ENCODE measurements around the gene CELSR1.
A peak's percentile ranks its signal among the peaks of the same experiment; 100 is the strongest.

The CELSR1 gene

DNA sequence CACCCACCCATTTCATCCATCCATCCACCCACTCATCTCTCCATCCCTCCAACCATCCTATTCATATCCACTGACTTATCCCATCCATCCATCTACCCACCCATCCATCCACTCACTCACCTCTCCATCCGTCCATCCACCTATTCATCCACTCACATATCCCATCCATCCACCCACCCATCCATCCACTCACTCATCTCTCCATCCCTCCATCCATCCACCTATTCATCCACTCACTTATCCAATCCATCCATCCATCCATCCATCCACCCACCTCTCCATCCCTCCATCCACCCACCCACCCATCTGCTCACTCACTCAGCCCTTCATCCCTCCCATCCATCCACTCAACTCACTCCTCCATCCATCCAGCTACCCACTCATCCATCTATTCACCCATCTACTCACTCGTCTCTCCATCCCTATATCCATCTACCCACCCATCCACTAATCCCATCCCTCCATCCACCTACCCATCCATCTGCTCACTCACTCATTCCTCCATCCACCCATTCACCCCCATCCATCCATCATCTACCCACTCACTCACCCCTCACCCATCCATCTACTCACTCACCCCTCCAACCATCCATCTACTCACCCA, 165.7 kb downstream of the CELSR1 start:
- DNase-seq = no peak

DNA sequence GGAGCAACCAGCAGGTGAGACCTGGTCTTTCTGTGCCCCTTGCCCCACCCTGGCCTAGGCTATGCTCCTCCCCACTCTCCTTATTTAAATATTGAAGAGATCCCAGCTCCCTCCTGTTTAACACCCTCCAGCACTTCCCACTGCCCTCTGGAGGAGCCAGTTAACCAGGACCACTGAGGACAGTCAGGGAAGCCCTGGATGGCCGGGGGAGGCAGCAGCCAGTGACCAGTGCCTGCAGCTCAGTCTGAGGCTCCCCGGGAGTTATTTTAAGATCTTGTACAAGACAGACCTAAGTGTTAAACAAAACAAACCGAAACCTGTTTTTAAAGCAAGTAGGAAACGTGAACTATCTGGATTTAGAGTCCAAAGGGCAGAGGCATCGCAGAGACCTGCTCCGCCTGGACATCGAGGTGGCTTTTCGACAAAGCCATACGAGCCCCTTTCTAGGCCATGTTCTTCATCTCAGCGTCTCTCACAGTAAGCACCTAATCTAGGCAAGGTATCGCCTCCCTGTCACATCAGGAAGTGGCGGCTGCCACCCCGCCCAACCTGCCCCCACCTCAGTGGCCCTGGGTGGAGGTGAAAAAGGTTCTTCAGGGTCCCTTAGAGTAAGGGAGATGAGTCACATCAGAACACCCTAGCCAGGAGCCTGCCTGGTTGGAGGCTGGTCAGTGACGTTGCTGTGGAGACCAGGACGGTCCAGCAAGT, 166.7 kb downstream of the CELSR1 start:
- DNase-seq = no peak

DNA sequence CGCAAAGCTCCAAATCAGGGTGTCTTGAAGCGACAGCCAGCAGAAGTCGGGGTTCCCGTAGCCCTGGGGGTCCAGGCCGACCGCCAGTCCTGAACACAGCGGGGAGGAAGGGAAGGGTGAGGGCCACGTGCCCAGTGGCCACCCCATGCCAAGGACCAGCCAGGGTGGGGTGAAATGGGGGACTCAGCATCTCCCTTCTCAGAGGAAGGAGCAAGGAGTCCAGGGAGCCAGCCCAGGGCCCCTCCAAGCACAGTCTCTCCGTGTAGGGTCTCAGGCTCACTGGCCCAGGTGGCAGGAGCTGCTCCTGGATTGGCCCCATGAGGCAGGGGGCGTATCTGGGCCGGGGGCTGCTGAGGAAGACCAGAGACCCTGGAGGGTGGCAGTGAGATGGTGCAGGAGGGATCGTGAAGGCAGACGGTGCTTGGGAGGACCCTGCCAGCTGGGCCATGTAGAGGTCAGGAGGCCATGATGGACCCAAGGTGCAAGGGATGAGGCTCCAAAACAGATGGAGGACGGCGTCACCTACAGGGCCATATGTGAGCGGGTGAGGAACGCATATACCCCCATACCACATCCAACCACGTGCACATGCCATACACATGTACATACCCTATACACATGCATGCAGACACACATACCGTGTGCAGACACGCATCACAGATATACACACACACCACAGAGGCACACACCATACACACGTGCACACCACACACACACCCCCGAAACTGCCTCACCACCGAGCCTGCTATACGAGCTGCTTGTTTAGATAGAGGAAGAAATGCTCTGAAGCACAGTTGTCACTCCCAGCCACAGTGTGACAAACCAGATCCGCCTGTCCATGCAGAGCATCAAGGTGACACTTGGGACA, 167.5 kb downstream of the CELSR1 start:
- DNase-seq = no peak

DNA sequence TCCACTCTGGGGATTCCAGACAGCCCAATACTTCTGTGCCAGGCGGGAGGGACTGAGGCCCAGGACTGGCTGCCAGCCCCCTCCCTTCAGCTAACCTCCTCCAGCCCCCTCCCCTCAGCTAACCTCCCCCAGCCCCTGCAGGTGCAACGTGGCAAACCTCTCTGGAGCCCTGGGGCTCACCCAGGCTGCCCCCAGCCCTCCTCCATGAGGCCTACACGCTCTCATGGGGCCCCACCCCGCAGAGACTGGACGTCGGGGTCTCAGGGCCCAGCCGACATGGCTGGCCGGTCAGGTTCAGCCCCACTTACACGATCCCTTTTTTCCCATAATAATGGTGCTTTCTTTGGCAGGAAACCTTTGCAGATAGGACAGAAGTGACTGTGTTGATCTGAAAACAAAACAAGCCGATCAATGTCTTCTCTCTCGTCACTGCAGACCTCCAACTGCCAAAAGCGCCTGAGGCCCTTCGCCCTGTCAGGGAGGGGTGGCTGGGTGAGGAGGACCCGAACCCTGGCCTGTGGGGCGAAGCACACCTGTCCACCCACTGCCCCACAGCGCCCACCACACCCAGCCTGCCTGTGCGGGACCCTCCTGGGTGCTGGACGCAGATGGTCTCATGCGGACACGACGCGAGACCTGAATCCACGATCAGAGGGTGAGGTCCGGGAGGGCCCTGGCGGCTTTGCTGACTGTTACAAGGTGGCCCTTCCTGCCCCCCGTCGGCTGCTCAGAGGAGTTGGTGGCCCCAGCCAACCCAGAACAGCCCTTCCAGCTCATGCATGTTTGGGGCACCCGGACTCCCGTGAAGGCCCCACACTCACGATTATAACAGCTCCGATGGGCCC, 168.3 kb downstream of the CELSR1 start:
- no peak for DNase-seq

DNA sequence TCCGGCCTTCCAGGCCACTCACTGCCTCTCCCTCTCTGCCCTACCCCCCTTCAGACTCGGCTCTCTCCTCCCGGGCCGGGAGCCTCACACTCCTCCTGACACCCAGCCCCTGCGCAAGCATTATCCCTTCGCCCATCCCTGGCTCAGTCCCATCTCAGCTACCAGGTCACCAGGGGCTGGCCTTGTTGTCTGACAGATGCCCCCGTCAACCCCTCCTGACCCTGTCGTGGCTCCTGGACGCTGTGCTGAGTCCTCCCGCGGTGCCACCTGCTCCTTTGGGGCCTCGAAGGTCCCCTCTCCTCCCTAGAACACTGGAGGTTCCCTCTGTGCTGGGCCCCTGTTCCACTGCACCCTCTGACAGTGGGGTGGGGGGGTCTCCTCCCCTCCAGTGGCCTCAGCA, 169.0 kb downstream of the CELSR1 start:
- DNase-seq = no peak

DNA sequence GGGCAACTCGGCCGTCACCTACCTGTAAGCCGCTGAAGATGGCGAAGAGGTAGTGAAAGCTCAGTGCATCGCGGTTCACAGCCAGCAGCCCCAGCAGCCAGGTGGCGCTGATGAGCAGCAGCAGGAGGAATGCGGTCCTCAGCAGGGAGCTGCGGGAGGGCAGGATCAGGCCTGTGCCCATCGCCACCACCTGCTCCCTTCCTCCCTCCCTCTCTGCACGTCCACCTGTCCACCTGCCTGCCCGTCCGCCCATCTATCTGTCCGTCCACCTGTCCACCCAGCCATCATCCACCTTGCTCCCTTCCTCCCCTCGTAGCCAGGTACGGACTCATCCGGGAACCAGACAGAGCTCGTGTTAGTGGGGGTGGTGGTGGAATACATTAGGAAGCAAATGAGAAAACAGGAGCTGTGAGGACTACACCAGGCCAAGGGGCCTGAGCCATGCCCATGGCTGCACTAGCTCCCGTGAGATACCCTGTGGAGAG, 169.7 kb downstream of the CELSR1 start:
- DNase-seq = peak; percentile 59

DNA sequence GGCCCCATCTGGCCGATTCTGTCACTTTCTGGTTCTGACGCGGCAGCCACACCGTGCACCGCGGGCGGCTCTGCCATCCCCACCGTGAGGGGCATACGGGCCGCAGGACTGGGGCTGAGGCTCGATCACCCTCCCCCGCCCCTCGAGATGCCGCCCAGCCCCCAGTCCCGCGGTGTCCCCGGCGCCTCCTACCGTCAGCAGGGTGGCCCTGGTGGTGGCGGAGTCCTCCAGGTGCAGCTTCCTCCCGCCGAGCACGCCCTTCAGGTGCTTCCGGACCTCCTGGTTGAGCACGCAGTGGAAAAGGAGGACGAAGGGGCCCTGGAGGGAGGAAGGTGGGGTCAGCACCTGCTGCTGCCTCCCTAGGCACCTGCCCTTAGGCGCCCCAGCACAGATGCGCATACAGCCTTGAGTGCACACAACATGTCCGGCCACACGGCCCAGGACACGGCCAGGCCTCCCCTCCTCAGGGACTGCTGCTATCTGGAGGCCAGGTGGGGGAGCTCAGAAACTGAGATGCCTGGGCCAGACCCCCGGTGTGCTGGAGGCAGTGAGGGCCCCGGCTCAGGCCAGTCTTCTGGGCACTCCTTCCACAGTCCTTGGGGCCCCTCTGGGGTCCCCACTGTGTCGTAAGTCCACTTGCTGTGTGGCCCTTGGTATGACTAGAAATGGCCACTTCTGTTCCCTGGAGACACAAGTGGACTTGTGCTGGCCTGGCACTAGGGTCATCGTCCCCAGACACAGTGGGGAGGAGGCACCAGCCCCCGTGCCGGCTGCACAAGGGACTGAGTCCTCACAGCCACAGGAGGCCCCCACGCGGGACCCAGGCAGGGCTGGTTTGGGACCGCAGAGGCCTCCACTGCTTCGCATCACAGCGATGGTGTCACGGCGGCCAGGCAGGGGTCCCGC, 170.4 kb downstream of the CELSR1 start:
- DNase-seq = no peak

- DNase-seq = no peak
Observed at GRCh38 chr22:46366327-46366731, 171.1 kb downstream of the CELSR1 start.

GRCh38 chr22:46365166-46365624, 172.2 kb downstream of the CELSR1 start:
- no peak for DNase-seq

- no peak for DNase-seq
Observed at GRCh38 chr22:46364341-46365165, 172.9 kb downstream of the CELSR1 start.

- DNase-seq = no peak
Observed at GRCh38 chr22:46363611-46364321, 173.7 kb downstream of the CELSR1 start.

- no peak for DNase-seq
Observed at GRCh38 chr22:46362934-46363515, 174.4 kb downstream of the CELSR1 start.

DNA sequence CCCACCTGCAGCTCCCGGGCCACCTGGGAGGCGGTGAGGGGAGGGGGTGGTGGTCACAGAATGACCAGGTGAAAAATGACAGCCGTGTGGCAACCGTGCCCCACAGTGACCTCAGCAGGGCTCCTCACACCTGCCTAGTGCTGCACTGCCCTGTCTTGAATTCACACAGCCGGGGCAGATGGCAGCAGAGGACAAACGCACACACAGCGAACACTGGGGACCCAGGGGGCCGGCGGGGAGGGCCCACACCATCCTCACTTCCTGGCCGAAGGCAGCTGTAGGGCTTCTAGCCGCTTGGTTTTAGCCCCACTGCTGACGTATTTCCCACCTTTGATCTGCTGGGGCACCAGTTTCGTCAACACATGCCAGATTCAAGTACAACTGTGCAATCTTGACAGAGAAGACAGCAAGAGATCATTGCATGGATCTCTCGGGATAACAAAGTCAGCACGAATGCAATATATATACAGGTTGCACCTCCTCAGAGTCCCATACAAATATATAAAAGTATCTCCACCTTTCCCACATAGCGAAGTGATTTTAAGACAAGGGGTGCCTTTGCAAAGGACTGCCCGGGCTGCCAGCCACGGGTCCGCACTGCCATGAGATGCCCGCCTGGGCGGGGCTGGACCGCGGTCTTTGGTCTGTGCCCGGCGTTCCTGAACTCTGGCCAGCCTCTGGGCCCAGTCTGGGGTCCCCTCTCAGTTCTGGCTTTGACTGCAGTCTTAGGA, 175.1 kb downstream of the CELSR1 start:
- no peak for DNase-seq

DNA sequence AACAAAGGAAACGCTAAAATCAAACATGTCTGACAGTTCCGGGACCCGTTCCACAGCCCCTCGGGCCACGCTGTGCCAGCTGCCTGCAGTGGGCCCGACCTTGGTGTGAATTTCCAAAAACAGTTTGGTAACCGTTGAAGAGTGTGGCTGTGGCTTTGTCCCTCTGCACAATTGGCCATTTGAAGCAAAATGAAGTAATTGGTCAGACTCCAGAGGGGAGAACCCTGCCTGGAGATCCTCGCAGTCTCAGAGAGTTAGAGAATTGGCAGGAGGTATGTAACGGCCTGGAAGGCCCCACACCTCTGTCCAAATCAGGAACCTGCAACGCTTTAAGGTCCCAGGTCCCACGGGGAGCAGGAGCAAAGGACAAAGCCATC, 175.6 kb downstream of the CELSR1 start:
- no peak for DNase-seq

GRCh38 chr22:46360891-46361290, 176.5 kb downstream of the CELSR1 start:
- DNase-seq = no peak

DNA sequence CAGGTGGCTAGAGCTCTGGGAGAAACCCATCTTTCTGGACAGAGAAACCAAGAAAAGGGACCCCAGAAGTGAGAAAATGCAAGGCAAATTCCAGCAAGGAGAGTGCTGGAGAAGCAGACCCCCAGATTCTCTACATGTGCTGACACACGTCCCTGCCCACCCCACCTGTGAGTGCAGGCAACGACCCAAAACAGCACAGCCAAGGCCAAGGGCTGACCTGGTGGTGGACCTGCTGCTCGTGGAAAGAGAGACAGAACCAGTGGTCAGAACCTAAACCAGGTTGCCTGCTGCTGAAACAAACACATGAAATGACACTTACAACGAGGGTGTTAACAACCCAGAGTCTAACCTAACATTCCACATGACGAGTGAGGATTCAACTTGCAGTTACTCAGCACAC, 177.3 kb downstream of the CELSR1 start:
- DNase-seq = no peak

DNA sequence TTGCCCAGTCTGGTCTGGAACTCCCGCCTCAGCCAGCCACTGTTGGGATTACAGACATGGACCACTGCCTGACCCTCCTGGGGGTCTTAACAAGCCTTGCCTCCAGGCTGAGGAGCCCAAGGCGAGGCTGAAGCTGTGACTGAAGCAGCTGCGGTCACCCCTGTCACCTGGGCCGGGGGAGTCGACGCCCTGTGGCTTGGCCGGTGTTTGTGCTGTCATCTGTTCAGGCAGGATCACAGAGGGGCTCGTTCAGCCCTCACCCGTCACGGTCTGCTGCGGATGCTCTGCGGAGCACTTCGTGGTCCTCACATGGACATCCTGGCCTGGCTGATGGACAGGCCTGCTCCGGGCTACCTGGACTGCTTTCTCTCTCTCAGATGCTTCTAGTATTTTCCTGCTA, 178.1 kb downstream of the CELSR1 start:
- DNase-seq = no peak

DNA sequence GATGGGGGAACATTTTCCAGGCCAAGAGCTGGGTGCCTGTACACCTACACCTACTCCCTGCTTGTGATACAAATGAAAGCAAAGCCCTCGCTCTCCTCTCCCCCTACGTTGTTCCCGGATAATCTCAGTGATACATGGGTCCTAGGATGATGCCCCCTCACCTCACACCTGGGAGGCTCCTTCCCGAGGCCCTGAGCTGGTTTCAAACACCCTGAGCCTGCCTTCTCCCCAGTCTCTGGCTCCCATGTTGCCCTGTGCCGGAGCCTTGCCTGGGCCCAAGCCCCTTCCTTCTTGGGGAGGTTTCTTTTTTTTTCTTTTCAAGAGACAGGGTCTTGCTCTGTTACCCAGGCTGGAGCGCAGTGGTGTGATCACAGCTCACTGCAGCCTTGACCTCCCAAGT, 178.7 kb downstream of the CELSR1 start:
- DNase-seq = no peak
